ENCODE data around the gene PTPRG. TPM values are rescaled to one million over a fixed set of nuclear protein-coding genes. Genes with fewer than 3 reads are reported as not detected.
A peak's percentile ranks its signal among the peaks of the same experiment; 100 is the strongest.

Gene PTPRG
- total RNA-seq, 1 experiment from 2014 or later: 32.1 TPM

DNA sequence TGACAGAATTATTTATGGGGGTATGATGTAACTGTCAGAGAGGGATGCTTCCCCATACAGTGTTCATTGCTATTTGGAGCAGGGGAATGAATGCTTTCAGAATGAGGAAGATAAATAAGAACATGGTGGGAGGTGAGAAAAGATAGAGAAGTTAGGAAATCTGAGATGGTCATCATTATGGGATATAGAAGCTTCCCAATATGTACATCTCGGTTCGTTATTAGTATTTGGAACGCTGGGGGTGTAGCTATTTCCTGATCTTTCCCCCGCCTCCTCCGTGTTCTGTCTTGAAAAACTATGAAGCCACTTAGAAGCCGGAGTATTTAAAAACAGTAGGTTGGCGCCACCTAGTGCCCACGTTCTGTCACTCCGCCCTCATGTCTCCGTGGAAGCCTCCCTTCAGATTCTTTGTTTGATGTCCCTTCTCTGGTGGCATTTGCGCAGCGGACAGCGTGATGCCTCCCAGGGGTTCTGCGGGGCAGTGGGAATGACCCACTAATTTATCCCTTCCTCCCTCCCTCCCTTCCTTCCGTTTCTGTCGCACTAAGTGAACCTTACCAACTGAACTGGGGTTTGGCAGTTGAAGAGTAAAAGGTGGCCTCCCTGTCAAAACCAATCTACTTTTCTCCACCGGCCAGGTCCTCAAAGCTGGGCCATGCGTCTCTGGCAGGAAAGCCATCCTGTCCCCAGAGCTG lies 627.5 kb downstream of the PTPRG start:
- POLR2A ChIA-PET: no interaction called here
- intact Hi-C loops (cut with micrococcal nuclease): loop anchor here (2.0 to 10.0 kb wide), 4 partner anchors 330 to 807 kb away; partner anchors contain the start of gene PTPRG
- no peaks in the 10 kb centered on the region for H3K4me1 ChIP-seq (ENCODE audit: control insufficient read depth in 1 of 2, insufficient read depth in 2 of 2, low read length in 2 of 2)
- ATAC-seq (peak; percentile 93), DNase-seq (ENCODE audit: low read depth, low spot score) (peak; percentile 7)
- H3K36me3 ChIP-seq (ENCODE audit: control insufficient read depth in 1 of 2, insufficient read depth in 2 of 2, low read length in 2 of 2): no peaks in the 10 kb centered on the region; a peak in 1 of 4 replicates
- no peaks in the 10 kb centered on the region for H3K79me2 ChIP-seq (ENCODE audit: insufficient read depth, low read length)
- H3K9ac ChIP-seq (ENCODE audit: low read length): no peak overlapping the region
- no peaks in the 10 kb centered on the region for H3K9me2 ChIP-seq (ENCODE audit: insufficient read depth)
- no peak overlapping the region; the same call in 1 of the 2 replicates for H3K4me2 ChIP-seq (ENCODE audit: low read length)
- no peak overlapping the region for H3K27ac ChIP-seq (ENCODE audit: low read depth, low read length)
- no peaks in the 10 kb centered on the region for H3K9me3 ChIP-seq (ENCODE audit: control insufficient read depth in 1 of 2, insufficient read depth in 1 of 2, low read depth in 1 of 2, low read length in 2 of 2)
- H3K4me3 ChIP-seq (replicated peaks in 1 of 2; ENCODE audit: low read depth in 1 of 2, low read length in 2 of 2): no peak overlapping the region
- no peak for TF ChIP-seq EGR1 (IDR thresholded peaks at IDR 0.05; ENCODE audit: low read depth)
- TF ChIP-seq EZH2 (IDR thresholded peaks at IDR 0.05): no peak
- no peak for TF ChIP-seq TCF7L2 (IDR thresholded peaks at IDR 0.05; ENCODE audit: borderline replicate concordance, extremely low read depth, insufficient read depth, insufficient read length)
- no peak for TF ChIP-seq JUND (IDR thresholded peaks at IDR 0.05)
- TF ChIP-seq POLR2A (IDR thresholded peaks at IDR 0.05; ENCODE audit: borderline replicate concordance, extremely low read depth, insufficient read depth, insufficient read length): no peak
- TF ChIP-seq, protein P1, sequence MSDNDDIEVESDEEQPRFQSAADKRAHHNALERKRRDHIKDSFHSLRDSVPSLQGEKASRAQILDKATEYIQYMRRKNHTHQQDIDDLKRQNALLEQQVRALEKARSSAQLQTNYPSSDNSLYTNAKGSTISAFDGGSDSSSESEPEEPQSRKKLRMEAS (IDR thresholded peaks at IDR 0.05): no peak
- TF ChIP-seq, protein P2, sequence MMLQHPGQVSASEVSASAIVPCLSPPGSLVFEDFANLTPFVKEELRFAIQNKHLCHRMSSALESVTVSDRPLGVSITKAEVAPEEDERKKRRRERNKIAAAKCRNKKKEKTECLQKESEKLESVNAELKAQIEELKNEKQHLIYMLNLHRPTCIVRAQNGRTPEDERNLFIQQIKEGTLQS (IDR thresholded peaks at IDR 0.05): no peak
- TF ChIP-seq YY1 (IDR thresholded peaks at IDR 0.05; ENCODE audit: extremely low read depth, insufficient replicate concordance, low read depth, low read length): no peak
- TF ChIP-seq RAD21 (IDR thresholded peaks at IDR 0.05; ENCODE audit: low read depth): peak; percentile 84
- TF ChIP-seq, protein P3, sequence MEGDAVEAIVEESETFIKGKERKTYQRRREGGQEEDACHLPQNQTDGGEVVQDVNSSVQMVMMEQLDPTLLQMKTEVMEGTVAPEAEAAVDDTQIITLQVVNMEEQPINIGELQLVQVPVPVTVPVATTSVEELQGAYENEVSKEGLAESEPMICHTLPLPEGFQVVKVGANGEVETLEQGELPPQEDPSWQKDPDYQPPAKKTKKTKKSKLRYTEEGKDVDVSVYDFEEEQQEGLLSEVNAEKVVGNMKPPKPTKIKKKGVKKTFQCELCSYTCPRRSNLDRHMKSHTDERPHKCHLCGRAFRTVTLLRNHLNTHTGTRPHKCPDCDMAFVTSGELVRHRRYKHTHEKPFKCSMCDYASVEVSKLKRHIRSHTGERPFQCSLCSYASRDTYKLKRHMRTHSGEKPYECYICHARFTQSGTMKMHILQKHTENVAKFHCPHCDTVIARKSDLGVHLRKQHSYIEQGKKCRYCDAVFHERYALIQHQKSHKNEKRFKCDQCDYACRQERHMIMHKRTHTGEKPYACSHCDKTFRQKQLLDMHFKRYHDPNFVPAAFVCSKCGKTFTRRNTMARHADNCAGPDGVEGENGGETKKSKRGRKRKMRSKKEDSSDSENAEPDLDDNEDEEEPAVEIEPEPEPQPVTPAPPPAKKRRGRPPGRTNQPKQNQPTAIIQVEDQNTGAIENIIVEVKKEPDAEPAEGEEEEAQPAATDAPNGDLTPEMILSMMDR (IDR thresholded peaks at IDR 0.05 in 2 of 3, conservative IDR thresholded peaks at IDR 0.05 in 1 of 3; ENCODE audit: borderline replicate concordance in 1 of 3, insufficient read depth in 1 of 3, low read depth in 2 of 3, low read length in 2 of 3): peak; percentile 54 to 85 (median 70); a peak in 5 of 6 replicates
- no peak for TF ChIP-seq CBX3 (IDR thresholded peaks at IDR 0.05; ENCODE audit: low read depth)
- H2AFZ ChIP-seq (ENCODE audit: low read depth, low read length, poor library complexity, severe bottlenecking): no peak overlapping the region
- no TSS peak for BruUV-seq (replicated peaks)
- RAD21 ChIA-PET (ENCODE audit: low non-redundant PET in 1 of 2, low total read pairs in 2 of 2, uncharacterized antibody in 2 of 2, unreplicated experiment in 2 of 2): interaction anchor here (0.9 to 1.0 kb wide), 2 partner anchors 625 to 807 kb away, joined by 3 read pairs; no protein-coding TSS in a partner anchor
- CTCF ChIA-PET: interaction anchor here (0.5 to 1.7 kb wide), 10 partner anchors 8 to 807 kb away, joined by 3 to 9 read pairs (median 4); partner anchors contain the start of gene PTPRG
- no peaks in the 10 kb centered on the region; the same call in 1 of the 2 replicates for H4K20me1 ChIP-seq (ENCODE audit: insufficient read depth)
- no peaks in the 10 kb centered on the region for H3K27me3 ChIP-seq (ENCODE audit: insufficient read depth, low read length)
